Activated T-cell treated with anti-CD3 and anti-CD28 coated beads for 24 hours (primary cell): Measurements from ENCODE around the gene PRKCE.

ENCODE experiments used
- DNase-seq: peaks from one replicate; pipeline ENCODE4 v3.0.0-alpha.2; 2020; ENCODE audit warnings: low read depth

The PRKCE gene

DNA sequence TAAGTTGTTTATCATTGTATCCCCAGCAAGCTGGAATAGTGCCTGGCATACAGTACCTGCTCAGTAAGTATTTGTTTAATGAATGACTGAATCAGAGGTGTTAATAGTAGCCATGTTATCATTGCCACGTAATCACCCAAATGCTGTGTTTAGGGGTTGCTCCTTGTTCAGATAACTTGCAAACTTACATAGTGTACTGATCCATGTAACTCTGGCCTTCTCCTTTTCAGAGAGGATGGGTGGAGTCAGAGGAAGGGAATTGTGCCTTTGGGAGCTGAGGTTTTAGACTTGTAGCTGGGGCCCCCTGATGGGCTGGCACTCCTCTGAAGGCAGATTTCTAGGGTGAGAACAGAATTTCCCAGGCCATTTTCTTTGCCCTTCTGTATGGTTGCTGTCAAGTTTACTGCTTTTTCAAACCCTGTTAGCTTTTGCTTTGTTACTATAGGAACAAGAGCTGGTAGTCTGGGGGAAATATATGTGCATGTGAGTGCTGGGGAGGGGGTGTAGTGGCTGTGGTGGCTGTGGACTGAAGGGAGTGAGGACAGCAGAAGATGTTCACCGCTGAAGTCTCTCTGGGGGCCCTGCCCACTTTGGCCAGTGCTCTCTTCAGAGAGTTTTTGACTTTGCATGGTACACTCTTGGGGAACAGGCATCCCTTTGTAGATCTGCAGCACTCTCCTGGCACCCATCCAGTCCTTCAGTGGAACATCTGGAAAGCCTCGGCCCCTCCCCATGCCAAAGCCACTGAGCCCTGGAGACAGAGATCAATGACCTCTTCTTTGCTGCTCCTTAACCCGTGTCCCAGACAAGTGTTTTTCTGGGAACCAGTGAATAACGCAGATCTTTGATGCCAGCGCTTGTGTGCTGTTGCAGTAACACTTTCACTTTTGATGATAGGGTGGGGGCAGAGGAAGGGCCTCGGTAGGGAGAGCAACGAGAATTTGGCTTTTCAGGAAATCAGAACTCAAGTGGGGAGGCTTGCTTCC is 209.0 kb downstream of the PRKCE start:
- DNase-seq, result no peak

DNA sequence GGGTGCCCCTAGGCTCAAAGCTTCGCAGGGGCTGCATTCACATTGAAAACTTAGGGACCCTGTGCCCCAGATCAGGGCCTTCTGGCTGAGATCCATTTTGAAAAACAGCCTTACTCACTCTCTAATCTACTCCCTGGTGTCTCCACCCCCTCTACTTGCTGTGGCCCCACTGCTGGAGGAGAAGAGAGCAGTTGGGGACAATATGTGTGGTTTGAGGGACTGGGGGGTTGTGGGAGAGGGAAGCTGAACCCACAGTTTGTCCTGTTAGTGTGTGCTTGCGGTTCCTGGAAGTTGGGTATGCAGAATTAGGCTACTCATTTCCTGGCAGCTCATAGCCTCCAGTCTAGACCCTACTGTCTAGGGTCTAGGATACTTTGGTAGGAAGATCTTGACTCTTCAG is 211.4 kb downstream of the PRKCE start:
- DNase-seq, result no peak

DNA sequence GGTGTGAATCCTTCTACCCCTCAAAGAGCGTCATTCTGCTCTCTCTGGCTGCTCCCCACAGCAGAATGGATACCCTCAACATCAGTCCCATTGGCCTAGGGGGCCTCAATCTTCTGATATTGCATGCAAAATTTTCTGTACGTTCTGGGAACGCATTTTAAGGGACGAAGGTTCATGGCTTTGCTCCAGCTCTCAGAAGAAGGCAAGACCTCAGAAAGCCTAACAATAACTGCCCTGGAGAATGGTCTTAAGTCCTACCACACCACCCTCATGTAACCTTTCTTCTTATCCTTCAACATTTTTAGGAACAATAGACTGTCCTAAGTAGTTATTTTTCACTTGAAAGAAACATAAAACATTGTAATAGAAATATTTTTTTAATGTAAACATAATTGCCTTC is 212.6 kb downstream of the PRKCE start:
- DNase-seq, result no peak

DNA sequence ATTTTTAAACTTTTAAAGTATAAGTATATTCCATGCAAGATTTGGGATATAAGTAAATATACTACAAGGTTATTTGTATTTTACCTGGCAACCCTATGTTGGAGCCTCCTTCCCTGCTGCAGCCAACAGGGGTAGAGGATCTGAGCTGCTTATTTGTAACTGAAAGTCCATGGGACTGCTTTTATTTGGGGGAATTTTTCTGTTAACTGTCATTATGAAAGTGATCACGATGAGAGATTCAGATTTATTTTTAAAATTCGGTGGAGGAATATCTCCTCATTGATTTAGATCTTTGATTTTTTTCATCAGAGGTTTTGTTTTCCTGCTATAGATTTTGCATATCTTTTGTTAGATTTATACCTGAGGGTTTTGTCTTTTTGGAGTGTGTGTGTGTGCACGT is 215.9 kb downstream of the PRKCE start:
- no peak for DNase-seq

- DNase-seq, result no peak
These were observed 216.3 kb downstream of the PRKCE start for GRCh38 chr2:45867800-45868199.

- DNase-seq, result no peak
These were observed 217.7 kb downstream of the PRKCE start for GRCh38 chr2:45869165-45869501.

DNA sequence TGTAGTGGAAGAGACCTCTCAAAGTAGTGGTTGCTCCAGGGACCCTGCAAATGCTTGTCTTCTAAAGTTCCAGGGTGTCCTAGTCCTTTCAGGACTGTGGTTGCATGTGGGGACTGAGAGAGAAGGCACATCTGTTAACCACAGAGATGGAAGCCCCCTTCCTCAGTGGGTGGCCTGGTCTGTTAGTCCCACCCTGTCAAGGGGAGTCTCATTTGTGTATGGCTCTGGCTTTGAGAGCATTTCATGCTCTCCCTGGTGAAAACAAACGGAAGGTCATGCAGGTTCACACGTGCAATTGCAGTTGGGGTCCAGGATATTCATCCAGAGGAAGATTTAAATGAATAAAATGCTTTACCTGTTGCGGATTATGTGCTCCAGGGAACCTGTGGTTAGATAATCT is 219.6 kb downstream of the PRKCE start:
- DNase-seq, result no peak

DNA sequence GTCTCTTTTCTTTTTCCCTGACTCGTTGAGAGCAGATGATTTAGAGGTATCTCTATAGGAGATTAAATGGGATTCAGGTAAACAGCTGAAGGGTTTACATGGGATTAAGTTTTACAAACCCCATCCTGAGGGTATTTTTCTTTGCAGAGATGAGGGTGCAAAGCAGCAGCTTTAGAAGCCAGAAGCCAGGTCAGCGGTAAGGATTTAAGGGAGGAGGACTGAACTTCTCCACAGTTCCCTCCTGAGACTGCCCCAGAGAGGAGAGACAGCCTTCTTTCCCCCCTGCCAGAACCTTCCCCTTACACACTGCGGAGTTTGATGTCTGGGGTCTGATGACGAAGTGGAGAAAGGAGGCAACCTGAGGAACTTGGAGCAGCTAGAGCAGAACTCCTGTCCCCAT is 220.1 kb downstream of the PRKCE start:
- no peak for DNase-seq

- DNase-seq, result no peak
These were observed 220.7 kb downstream of the PRKCE start for GRCh38 chr2:45872211-45872610.

DNA sequence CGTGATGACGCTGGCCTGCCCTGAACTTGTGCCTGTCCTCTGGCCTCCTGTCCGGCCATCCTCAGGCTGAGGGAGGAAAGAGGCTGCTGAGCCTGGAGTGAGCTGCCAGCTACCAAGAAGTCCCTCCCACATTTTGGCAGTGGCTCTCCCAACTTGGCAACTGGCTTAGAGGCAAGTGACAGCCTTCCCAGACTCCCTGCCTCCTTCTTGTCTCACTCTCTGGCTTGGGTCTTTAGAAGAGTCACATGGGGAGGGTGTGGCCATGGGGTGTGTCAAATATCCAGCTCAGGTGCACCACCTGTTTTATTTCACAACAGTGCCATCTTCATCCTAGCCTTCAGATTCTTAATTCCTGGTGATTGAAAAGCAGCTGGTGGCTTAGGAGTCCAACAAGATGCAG is 222.9 kb downstream of the PRKCE start:
- no peak for DNase-seq

GRCh38 chr2:45876611-45877010 is 225.1 kb downstream of the PRKCE start:
- DNase-seq, result no peak

- DNase-seq, result no peak
These were observed 227.9 kb downstream of the PRKCE start for GRCh38 chr2:45879406-45879805.

DNA sequence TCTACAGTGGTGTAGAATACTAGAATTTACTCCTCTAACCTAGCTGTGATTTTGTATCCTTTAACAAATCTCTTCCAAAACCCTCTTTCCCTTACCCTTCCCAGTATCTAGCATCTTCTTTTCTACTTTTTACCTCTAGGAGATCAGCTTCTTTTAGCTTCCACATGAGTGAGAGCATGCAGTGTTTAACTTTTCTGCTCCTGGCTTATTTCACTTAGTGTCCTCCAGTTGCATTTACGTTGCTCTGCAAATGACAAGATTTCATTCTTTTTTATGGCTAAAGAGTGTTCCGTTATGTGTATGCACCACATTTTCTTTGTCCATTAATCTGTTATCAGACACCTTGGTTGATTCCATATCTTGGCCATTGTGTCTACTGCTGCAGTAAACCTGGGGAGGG is 228.5 kb downstream of the PRKCE start:
- DNase-seq, result no peak

DNA sequence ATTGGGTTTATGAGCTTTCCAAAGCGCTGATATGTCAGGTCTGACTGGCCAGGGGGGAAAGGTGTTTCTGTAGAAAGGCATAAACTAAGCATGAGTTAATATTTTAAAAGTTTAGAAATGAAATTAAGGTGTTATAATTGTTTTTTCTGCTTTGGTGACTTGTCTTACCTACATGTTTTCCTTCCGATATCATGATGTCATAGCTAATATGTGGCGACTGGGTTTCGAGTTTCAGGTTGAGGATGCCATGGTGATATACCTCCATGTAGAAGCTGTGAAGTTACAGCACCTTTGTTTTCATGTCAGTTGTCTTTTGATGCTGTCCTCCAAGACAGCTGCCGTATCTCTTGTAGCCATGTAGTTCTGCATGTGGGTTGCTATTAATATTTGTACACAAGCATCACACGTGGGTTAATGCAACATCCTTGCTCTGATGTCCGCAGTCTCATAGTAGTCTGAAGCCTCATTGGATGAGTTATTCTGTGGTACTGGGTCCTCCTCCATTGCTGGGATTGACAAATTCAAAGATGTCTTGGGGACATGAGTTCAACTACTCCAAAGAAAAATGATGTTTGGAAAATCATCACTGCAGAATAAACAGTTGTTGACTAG is 230.6 kb downstream of the PRKCE start:
- no peak for DNase-seq

GRCh38 chr2:45882707-45883602 is 231.5 kb downstream of the PRKCE start:
- no peak for DNase-seq

GRCh38 chr2:45883603-45884000 is 232.1 kb downstream of the PRKCE start:
- DNase-seq, result no peak

DNA sequence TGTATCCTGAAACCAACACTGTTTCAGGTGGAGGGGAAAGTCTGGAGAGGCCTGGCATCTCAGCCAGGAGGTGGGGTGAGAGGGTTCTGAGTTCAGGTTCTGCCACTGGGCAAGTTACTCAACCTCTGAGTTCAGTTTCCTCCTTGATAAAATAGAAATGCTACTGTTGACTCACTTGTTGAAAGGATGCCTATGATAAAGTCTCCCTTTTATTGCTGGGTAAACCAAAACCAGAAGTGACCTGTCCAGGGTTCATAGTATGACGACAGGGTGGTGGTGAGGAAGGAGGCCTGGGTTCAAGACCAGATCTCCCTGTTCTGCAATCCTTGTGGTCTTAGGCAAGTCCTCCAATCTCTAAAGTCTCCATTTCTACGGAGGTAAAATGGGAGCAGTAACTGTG is 232.7 kb downstream of the PRKCE start:
- DNase-seq, result no peak

DNA sequence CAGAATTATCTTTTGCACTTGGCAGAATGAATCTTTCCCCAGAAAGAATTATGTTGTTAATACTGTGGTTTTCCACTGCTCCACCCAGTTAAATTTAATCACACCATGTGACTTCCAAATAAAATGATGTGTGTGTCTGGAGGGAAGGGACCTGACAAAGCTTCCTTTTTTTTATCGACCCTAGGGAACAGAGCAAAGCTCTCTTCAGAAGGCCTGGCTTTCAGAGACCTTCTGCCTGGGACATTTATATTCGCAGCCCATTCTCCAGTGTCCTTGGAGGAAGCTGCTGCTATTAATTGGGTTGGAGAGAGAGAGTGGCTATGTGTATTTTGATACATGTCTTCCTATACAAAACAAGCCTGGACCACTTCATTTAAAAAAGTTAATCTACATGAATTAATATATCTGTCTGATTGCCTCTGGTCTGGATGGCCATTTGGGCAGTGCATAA is 233.7 kb downstream of the PRKCE start:
- no peak for DNase-seq

DNA sequence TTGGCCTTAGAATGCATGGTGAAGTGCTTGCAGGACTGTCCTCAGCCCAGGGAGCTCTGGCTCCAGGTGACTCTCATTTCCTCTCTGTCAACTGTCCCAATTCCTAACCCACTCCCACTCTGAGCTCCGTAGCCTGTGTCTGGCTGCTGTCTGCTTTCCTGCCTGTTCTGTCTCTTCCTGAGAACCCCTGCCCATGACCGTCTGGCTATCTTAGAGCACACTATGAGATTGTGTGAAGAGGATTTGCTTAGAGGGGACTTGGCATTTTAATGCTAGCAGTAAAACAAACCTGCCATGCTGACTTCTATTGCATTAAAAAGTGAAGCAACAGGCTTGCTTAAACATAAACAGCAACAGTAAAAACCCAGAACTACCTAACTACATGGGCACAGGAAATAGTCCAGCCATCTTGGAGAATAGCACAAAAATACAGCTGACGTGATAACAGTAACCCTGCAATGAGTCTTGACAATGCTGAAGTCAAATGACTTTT is 234.7 kb downstream of the PRKCE start:
- DNase-seq, result no peak

DNA sequence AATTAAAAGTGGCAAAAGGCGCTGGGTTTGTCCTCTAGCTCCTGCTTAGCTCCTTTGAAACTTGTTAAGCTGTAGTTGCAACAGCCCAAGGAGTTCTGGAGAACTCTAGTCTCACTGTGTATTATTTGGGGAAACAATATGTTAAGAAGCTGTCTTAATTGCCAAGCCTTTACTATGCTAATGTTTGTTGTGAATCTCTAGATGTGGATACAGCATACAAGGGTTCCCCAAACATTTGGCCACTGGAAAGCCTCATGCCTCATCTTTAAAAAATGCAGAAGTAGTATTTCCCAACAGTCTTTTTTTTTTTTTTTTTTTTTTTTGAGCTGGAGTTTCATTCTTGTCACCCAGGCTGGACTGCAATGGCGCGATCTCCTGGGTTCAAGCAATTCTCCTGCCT is 236.7 kb downstream of the PRKCE start:
- no peak for DNase-seq

DNA sequence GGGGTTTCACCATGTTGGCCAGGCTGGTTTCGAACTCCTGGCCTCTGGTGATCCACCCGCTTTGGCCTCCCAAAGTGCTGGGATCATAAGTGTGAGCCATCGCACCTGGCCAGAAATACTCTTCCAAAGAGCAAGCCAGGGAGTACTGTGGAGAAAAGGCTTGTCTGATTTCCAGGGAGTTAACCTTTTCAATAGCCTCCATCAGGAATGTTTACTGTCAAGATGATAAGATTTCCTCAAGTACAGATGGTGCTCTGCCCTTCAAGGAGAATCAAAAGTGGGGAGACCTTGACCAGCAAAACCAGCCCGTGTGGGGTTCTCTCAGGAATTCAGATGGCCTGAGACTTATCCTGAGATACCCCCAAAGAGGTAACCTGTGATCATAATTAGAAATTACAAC is 237.2 kb downstream of the PRKCE start:
- no peak for DNase-seq

DNA sequence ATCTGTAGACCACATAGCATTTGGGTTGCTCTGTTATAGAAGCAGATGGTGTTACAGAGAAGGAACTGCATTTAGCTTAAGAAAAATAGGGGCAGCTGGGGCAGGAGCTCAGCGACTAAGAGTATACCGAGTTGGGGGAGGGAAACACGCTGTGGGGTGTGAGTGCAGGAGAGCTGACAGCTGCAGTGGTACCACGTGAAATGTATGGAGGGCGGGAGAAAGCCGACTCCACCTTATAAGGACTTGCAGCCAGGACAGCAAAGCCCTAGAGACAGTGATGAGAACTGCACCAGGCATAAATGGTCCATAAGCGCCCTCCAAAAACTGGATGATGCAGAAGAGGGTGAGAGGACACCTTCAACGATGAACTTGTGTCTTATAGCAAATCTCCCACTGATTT is 237.6 kb downstream of the PRKCE start:
- DNase-seq, result no peak
